Measurements from ENCODE around the gene BTLA.

DNA sequence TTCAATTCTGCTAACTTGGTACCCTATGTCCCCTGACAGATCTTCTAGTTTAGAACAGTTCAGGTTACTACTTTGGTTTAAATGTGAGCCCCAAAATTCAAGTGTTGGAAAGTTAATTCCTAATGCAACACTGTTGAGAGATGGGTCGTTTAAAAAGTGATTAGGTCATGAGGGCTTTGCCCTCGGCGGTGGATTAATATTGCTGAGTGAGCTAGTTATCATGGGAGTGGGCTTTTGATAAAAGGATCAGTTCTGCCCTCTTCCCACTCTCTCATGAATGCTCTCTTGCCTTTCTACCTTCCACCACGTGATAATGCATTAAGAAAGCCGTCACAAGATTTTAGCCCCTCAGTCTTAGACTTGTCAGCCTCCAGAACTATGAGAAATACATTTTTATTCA lies 72.1 kb downstream of the BTLA start:
- TF ChIP-seq, protein P1, sequence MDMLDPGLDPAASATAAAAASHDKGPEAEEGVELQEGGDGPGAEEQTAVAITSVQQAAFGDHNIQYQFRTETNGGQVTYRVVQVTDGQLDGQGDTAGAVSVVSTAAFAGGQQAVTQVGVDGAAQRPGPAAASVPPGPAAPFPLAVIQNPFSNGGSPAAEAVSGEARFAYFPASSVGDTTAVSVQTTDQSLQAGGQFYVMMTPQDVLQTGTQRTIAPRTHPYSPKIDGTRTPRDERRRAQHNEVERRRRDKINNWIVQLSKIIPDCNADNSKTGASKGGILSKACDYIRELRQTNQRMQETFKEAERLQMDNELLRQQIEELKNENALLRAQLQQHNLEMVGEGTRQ (IDR thresholded peaks at IDR 0.05; ENCODE audit: low read length), result no peak
- TF ChIP-seq ATF2 (IDR thresholded peaks at IDR 0.05; ENCODE audit: low read length) (no peak), CTCF (IDR thresholded peaks at IDR 0.05; ENCODE audit: control extremely low read depth in 1 of 3, insufficient read depth in 1 of 3, low read depth in 1 of 3, low read length in 3 of 3) (no peak), POLR2A (IDR thresholded peaks at IDR 0.05; ENCODE audit: control extremely low read depth in 1 of 2, low read depth in 2 of 2, low read length in 2 of 2) (no peak), POLR2AphosphoS5 (IDR thresholded peaks at IDR 0.05; ENCODE audit: low read depth, low read length) (no peak), RAD21 (IDR thresholded peaks at IDR 0.05 in 1 of 2, conservative IDR thresholded peaks at IDR 0.05 in 1 of 2; ENCODE audit: low read depth in 2 of 2, low read length in 2 of 2) (no peak), JUND (IDR thresholded peaks at IDR 0.05; ENCODE audit: low read length) (no peak), SUZ12 (IDR thresholded peaks at IDR 0.05; ENCODE audit: low read length) (no peak), FOSL1 (IDR thresholded peaks at IDR 0.05; ENCODE audit: insufficient read depth, low read depth, low read length) (no peak), EP300 (IDR thresholded peaks at IDR 0.05; ENCODE audit: borderline replicate concordance in 1 of 2, low read depth in 2 of 2, low read length in 2 of 2) (no peak), BCL11A (IDR thresholded peaks at IDR 0.05; ENCODE audit: low read depth in 2 of 2, low read length in 2 of 2) (no peak), CHD2 (IDR thresholded peaks at IDR 0.05; ENCODE audit: low read length) (no peak), SP4 (IDR thresholded peaks at IDR 0.05; ENCODE audit: low read length) (no peak), EZH2 (IDR thresholded peaks at IDR 0.05; ENCODE audit: low read depth, low read length, severe bottlenecking) (no peak)

Measured in H1 (cell line).